AG04449 (cell line): ENCODE data around the gene GIMAP8.
"Not testable (repeated sequence)": the region's sequence is repeated elsewhere in the genome, so short reads cannot be mapped to it uniquely, and the experiment has no call there.

Experiments
- CTCF ChIA-PET: fragments of 350-600 bp; formaldehyde crosslinking; extraction: SDS; loops from one replicate; lab custom pipeline; 2021; ENCODE audit warnings: antibody characterized with exemption; lab: Yijun Ruan, JAX
- POLR2A ChIA-PET: fragments of 400-600, 350-600 bp; formaldehyde crosslinking; extraction: SDS; loops from one replicate; lab custom pipeline; 2020; ENCODE audit warnings: antibody characterized with exemption, inconsistent platforms; lab: Yijun Ruan, JAX
- DNase-seq: peaks from one replicate; pipeline ENCODE4 v3.0.0-alpha.2; 2010; ENCODE audit warnings: low read depth, low spot score
- H3K4me3 ChIP-seq: 2 replicates; pipeline ENCODE4 v1.5.1; 2011; ENCODE audit warnings: low read depth, mild to moderate bottlenecking, control low read depth, low read length
- TF ChIP-seq, protein P1 (sequence below): IDR thresholded peaks from one replicate; pipeline ENCODE4 v1.5.1; 2011; ENCODE audit warnings: mild to moderate bottlenecking, moderate library complexity, low read length, control low read depth, inconsistent platforms; ENCODE audit not compliant: insufficient read depth; ENCODE audit errors: missing control alignments

Gene GIMAP8

GRCh38 chr7:150476819-150477631 is 26.6 kb downstream of the GIMAP8 start:
- ChIA-PET CTCF (no interaction called here), POLR2A (no interaction called here)
- DNase-seq = no peak
- no peak overlapping the region for H3K4me3 ChIP-seq
- TF ChIP-seq, protein P1, sequence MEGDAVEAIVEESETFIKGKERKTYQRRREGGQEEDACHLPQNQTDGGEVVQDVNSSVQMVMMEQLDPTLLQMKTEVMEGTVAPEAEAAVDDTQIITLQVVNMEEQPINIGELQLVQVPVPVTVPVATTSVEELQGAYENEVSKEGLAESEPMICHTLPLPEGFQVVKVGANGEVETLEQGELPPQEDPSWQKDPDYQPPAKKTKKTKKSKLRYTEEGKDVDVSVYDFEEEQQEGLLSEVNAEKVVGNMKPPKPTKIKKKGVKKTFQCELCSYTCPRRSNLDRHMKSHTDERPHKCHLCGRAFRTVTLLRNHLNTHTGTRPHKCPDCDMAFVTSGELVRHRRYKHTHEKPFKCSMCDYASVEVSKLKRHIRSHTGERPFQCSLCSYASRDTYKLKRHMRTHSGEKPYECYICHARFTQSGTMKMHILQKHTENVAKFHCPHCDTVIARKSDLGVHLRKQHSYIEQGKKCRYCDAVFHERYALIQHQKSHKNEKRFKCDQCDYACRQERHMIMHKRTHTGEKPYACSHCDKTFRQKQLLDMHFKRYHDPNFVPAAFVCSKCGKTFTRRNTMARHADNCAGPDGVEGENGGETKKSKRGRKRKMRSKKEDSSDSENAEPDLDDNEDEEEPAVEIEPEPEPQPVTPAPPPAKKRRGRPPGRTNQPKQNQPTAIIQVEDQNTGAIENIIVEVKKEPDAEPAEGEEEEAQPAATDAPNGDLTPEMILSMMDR = no peak

DNA sequence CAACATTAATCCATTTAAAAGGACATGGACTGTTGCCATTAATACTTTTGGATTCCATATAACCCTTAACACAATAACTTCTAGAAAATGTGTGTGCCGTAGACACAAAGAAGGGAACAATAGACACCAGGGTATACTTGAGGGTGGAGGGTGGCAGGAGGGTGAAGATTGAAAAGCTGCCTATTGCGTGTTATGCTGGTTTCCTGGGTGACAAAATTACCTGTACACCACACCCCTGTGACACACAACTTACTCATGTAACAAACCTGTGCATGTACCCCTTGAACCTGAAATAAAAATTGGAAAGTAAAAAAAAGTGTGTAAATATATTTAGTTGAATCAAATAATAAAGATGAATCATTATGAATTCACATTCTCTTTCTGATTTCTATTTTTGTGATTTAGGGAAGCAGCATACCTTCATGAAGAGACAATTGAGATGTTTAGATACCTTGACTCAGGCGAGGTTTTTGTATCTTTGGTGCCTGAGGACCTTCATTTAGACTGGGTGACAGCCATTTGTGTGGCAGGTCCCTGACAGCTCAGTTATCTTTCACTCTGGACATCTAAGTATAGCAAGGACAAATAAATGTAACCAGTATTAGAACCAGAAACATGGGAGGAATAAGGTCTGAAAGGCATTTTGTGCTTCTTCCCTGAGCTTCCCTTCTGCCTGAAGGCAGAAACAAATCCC is 28.7 kb downstream of the GIMAP8 start:
- no peak overlapping the region for H3K4me3 ChIP-seq
- ChIA-PET CTCF (no interaction called here), POLR2A (no interaction called here)
- TF ChIP-seq, protein P1 = no peak
- no peak for DNase-seq

DNA sequence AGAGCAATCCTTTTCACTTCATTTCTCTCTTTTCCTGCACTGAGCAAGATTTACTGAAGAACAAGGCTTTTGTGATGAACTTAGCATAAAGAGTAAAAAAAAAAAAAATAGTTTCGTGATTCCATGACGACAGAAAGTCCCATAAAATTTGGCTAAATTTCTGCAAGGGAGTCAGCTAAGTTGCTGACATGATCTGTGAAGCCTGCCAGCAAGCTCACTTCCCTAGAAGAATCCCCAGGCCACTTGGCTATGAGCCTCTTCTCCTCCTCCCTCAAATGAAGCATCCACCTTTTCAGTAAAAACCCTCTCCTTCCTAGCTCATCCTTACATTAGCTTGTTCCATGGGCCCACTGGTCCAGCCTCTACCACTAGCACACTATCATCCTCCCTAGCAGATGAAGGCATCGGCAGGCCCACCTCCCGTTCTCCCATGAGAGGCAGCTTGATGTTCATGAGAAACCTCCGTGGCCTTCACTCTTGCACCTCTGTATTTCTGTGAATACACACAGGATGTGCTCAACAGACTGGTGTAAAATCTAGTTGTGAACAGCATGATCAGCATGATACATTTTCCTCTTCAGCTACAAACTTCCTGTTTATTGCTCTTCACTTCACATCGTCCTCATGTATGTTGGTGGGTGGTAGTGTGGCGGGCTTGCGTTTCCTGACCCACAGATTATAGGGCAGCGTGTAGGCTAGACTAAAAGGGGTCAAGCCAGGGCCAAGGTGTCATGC is 30.9 kb downstream of the GIMAP8 start:
- ChIA-PET CTCF (no interaction called here), POLR2A (no interaction called here)
- H3K4me3 ChIP-seq = no peak overlapping the region
- TF ChIP-seq, protein P1 = no peak
- no peak for DNase-seq

- POLR2A ChIA-PET = no interaction called here
- TF ChIP-seq, protein P1 = no peak
- no peak overlapping the region for H3K4me3 ChIP-seq
- CTCF ChIA-PET = no interaction called here
- DNase-seq = no peak
Measured at GRCh38 chr7:150481922-150482321, 31.5 kb downstream of the GIMAP8 start.

DNA sequence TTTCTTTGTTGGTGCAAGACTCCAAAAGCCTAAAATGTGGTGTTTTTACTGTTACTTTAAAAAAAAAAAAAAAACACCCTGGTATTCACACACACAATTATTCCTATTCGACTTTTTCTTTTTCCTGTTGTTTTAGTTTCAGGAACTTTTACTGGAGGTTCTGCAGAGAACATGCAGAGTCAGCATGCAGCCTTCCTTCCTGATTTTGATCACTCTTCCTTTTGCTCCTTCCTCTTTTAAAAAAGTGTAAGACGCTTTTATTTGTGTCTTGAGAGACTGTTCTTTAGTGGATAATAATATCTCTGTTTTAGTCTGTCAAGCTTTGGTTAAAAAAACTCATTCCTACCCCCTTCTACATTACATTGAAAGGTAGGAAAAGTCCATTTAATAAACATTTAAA is 33.1 kb downstream of the GIMAP8 start:
- DNase-seq, POLR2A ChIA-PET, CTCF ChIA-PET, H3K4me3 ChIP-seq: not testable (repeated sequence)

GRCh38 chr7:150484071-150484470 is 33.6 kb downstream of the GIMAP8 start:
- POLR2A ChIA-PET, CTCF ChIA-PET, DNase-seq, H3K4me3 ChIP-seq: not testable (repeated sequence)

GRCh38 chr7:150487625-150488024 is 37.2 kb downstream of the GIMAP8 start:
- no peak for DNase-seq
- no peak overlapping the region for H3K4me3 ChIP-seq
- POLR2A ChIA-PET = no interaction called here
- CTCF ChIA-PET = no interaction called here
- TF ChIP-seq, protein P1 = no peak
